Mononuclear cell (primary cell): ENCODE data around the gene GEMIN4. TPM values are rescaled to one million over a fixed set of nuclear protein-coding genes. Genes with fewer than 3 reads are reported as not detected.
A peak's percentile ranks its signal among the peaks of the same experiment; 100 is the strongest.
"Not testable (repeated sequence)": the region's sequence is repeated elsewhere in the genome, so short reads cannot be mapped to it uniquely, and the experiment has no call there.

Source experiments
- H3K27me3 ChIP-seq: 2 replicates; pipeline ENCODE4 v1.6.0; 2011; ENCODE audit warnings: low read length, control low read depth; ENCODE audit not compliant: insufficient read depth
- H3K4me1 ChIP-seq: 2 replicates; pipeline ENCODE4 v1.5.1; 2011; ENCODE audit warnings: mild to moderate bottlenecking, low read length, control low read depth; ENCODE audit not compliant: insufficient read depth
- H3K4me3 ChIP-seq: 2 replicates; pipeline ENCODE4 v1.5.1; 2011; ENCODE audit warnings: mild to moderate bottlenecking, low read length, moderate library complexity
- H3K9me3 ChIP-seq: 2 replicates; pipeline ENCODE4 v1.5.1; 2011; ENCODE audit warnings: low read depth, mild to moderate bottlenecking, control low read depth, low read length
- total RNA-seq: library from RNA; depleted of rRNA; stranded (reverse); fragments of >200 nt; gene quantifications from one replicate; pipeline ENCODE4 v1.2.3, GENCODE V29; 2012

The GEMIN4 gene
- total RNA-seq, 1 donor = 10.0 TPM

DNA sequence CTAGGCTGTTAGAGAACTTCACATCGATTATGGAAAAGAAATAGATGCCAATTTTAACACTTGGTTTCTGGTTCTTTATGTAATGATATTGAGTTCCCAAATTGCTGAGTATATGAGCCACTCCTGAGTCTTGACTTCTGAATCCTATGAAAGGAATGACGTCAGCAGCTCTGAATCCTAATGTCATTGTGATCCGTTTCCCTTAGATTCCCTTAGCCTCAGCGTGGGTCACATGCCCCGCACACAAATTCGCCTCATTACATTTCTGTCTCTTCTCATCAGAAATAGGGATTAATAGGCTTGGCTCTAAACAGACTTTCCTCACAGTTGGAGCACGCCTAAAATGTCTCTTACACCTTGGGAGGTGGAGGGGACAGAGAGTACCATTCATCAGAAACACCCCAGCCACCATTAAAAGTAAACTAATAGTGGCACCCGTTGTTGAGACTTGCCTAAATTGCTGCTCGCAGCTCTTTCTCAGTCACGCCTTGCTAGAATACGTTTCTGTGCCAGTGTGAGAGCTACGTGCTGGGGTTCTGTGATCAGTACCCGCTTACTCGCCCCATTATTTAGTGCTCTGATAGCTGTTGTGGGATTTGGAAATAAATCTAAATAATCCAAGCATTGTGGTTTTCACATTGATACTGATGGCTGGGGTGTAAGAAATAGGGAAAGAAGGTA lies 37.2 kb upstream of the GEMIN4 start:
- Histone ChIP-seq H3K4me1 (no peaks in the 10 kb centered on the region), H3K27me3 (no peaks in the 10 kb centered on the region), H3K4me3 (no peak overlapping the region)

DNA sequence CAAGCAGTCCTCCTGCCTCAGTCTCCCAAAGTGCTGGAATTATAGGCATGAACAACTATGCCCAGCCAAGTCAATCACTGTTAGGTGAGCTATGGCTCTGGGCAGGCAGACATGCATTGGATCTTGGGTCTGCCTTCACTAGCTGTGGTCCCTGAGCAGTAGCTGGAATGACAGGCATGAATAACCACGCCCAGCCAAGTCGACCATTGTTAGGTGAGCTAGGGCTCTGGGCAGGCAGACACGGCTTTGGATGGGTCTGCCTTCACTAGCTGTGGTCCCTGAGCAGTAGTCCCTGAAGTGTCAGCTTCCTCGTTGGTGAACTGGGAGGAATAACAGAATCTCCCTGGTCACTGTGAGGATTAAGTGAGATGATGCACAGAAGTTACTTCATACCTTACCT lies 36.5 kb upstream of the GEMIN4 start:
- peaks cover under 1% of the 10 kb centered on the region for H3K4me1 ChIP-seq
- no peaks in the 10 kb centered on the region for H3K9me3 ChIP-seq
- H3K27me3 ChIP-seq = no peaks in the 10 kb centered on the region
- H3K4me3 ChIP-seq = no peak overlapping the region

More for the DNA sequence above, 37.2 kb upstream of the GEMIN4 start:
- no peaks in the 10 kb centered on the region for H3K9me3 ChIP-seq

DNA sequence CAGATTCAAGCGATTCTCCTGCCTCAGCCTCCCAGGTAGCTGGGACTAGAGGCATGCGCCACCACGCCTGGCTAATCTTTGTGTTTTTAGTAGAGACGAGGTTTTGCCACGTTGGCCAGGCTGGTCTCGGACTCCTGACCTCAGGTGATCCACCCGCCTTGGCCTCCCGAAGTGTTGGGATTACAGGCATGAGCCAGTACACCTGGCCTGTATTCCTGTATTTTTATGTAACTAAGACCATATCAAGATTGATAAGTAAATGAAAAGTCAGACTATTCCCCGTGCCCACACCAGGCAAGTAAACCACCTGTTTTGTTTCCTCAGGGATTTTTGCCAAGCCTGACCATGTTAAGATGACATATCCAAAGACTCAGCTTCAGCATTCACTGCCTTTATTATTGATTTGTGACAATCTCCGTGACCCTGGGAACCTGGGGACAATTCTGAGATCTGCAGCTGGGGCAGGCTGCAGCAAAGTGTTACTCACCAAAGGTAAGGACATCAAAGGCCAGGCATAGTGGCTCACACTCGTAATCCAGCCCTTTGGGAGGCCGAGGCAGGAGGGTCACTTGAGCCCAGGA lies 35.7 kb upstream of the GEMIN4 start:
- no peak overlapping the region for H3K4me3 ChIP-seq
- H3K27me3 ChIP-seq = no peaks in the 10 kb centered on the region
- no peaks in the 10 kb centered on the region for H3K9me3 ChIP-seq
- H3K4me1 ChIP-seq = peaks cover 9% of the 10 kb centered on the region

DNA sequence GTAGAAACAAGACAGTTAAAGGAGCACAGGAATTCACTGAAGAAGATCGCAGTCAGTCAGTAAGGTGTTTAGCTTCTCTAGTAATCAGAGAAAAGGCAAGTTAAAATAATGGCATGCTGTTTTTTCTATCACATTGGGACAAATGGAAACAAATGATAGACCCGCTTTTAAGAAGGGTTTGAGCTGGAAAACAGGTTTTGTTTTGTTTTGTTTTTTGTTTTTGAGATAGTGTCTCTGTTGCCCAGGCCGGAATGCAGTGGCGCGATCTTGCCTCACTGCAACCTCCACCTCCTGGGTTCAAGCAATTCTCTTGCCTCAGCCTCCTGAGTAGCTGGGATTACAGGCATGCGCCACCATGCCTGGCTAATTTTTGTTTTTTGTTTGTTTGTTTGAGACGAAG lies 33.8 kb upstream of the GEMIN4 start:
- not testable (repeated sequence) for H3K9me3 ChIP-seq, H3K4me3 ChIP-seq, H3K27me3 ChIP-seq
- peaks cover 17% of the 10 kb centered on the region for H3K4me1 ChIP-seq

DNA sequence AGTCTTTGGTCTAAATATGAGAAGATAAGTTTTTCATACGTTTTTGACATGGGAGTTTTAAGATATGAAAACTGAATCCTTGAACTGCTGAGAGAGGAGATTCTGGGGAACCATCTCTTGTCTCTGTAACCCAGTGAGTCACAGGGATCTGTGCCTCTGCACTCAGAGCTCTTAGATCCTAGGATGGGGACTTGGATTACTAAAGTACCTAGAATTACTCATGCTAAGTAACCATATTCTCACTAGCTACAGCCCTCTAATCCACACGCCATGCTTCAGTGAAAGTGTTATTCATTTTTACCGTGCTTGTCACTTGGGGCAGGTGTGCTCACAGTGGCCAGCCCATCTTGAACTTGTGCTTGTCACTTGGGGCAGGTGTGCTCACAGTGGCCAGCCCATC lies 32.1 kb upstream of the GEMIN4 start:
- H3K4me3 ChIP-seq = no peak overlapping the region
- no peaks in the 10 kb centered on the region for H3K9me3 ChIP-seq
- no peaks in the 10 kb centered on the region for H3K27me3 ChIP-seq
- H3K4me1 ChIP-seq = peaks cover 19% of the 10 kb centered on the region

DNA sequence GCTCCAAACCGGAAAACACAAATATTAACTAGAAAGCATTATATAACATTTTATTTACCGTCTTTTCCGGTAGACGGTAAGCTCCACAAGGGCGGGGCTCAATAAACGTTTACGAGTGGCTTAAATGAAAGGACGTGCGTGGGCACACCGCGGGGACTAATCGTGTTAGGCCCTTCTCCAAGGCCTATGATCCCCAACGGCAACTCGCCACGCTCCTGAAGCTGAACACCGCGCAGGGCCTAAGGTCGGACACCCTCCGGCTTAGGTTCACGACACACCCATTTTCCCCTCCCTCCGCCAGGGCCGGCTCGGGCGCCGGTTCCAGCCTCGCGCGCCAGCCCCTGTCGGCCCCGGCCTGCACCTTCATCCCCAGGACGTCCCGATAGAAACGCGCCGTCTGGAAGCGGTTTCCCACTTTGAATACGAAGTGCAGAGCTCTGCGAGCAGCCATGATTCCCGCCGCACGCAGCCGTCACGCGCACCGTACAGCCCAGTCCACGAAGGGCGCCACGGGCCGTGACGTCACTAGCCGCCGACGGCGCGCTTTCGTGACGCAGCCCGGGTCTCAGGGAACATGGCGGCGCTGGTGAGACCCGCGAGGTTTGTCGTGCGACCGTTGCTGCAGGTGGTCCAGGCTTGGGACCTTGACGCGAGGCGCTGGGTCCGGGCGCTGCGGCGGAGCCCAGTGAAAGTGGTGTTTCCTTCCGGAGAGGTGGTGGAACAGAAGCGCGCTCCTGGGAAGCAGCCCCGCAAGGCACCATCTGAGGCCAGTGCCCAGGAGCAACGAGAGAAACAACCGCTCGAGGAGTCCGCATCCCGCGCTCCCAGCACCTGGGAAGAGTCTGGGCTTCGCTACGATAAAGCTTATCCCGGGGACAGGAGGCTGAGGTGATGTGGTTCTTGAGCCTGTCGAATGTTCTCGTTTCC lies 30.0 kb upstream of the GEMIN4 start, which contains the start of the genes GLOD4 and MRM3:
GLOD4 (minus strand) TSS at position 476 of the 927 bp plus-strand sequence; CDS start at position 451, 25 bp downstream.
MRM3 (plus strand) TSS at position 549 of the 927 bp plus-strand sequence; CDS start at position 575, 26 bp downstream.
- H3K4me1 ChIP-seq = peaks cover 19% of the 10 kb centered on the region
- H3K4me3 ChIP-seq = peak within 1 kb of the TSS; percentile 74
- H3K27me3 ChIP-seq = no peaks in the 10 kb centered on the region
- no peaks in the 10 kb centered on the region for H3K9me3 ChIP-seq

DNA sequence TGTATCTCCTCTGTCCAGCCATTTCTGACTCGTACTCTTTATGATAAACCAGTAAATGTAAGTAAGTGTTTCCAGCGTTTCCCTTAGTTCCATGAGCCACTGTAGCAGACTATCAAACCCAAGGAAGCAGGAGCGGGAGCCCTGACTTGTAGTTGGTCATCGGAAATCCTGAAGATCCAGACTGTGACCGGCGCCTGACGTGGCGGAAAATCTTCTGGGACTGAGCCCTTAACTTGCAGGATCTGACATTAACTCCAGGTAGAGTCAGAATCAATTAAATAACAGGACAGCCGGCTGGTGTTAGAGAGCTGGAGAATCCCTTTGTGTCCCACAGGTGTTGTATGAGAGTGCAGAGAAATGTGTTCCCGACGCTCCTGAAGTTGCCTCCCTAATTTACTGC lies 26.0 kb upstream of the GEMIN4 start:
- Histone ChIP-seq H3K4me1 (peaks cover 14% of the 10 kb centered on the region), H3K27me3 (no peaks in the 10 kb centered on the region), H3K9me3 (no peaks in the 10 kb centered on the region), H3K4me3 (no peak overlapping the region)

DNA sequence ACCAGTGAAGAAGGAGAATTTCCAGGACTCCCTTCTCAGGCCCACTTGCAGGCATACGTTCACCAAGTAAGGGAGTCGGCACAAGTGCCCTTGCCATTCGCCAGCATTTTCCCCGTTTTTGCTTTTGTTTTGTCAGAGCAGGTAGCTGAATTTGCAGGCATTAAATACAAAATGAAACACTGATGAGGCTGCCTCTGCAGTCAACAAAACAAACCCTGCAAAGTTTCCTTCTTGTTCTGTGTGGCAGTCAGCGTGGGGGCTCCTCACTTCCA lies 22.2 kb upstream of the GEMIN4 start:
- H3K27me3 ChIP-seq = no peaks in the 10 kb centered on the region
- H3K4me1 ChIP-seq = no peaks in the 10 kb centered on the region
- H3K9me3 ChIP-seq = no peaks in the 10 kb centered on the region
- no peak overlapping the region for H3K4me3 ChIP-seq

DNA sequence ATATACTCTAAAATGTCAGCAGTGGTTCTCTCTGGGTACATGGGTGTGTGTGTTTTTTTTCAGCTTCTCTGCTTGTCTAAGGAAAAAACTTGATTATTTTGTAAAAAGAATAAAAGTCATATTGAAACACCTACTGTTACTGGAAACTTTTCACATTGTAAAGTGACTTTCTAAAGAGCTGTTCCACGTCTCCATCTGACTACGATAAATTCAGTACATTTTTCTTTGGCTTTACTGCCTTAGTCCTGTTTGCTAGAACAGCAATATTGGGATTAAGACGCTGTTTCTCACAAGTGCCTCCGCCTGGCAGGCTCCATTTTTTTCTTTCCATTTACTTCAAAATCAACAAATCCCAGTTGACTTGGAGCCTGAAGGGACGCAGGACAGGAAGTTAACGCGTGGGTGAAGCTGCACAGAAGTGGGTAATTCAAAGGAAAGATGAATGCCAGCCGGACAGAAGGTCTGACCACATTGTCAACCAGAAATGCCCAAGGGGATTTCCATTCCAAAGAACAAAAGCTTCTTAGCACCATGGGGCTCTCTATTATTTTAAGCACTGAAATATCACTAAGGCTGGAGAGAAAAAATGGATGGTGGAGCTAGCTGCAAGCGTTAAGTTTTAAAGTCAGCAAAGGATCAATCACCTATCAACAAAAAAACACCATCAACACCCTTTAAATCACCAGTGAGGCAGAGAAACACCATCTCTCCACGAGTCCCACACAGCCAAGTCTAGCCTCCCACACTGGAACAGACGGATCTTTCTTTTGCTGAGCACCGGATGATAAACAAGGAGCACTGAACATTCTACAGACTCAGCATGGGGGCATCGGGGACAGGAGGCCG lies 21.6 kb upstream of the GEMIN4 start:
- Histone ChIP-seq H3K4me3 (no peak overlapping the region), H3K9me3 (no peaks in the 10 kb centered on the region), H3K27me3 (no peaks in the 10 kb centered on the region), H3K4me1 (no peaks in the 10 kb centered on the region)

DNA sequence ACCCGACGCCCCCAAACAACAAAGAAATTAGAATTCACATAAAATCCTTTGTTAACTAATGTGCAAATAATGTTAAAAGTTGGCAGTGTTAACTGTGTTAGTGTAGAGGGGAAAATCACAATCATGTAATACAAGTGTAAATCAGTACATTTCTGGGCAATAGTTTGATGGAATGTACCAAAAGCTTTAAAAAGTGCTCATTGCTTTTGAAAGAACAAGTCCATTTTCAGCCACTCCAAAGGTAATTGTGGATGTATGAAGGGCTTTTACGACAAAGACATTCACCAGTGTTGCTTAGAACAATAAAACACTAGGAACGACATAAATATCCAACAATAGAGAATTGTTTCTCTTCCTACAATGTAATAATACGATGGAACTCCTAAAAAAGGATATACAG lies 21.0 kb upstream of the GEMIN4 start:
- Histone ChIP-seq H3K4me3 (no peak overlapping the region), H3K27me3 (no peaks in the 10 kb centered on the region), H3K4me1 (no peaks in the 10 kb centered on the region), H3K9me3 (no peaks in the 10 kb centered on the region)

DNA sequence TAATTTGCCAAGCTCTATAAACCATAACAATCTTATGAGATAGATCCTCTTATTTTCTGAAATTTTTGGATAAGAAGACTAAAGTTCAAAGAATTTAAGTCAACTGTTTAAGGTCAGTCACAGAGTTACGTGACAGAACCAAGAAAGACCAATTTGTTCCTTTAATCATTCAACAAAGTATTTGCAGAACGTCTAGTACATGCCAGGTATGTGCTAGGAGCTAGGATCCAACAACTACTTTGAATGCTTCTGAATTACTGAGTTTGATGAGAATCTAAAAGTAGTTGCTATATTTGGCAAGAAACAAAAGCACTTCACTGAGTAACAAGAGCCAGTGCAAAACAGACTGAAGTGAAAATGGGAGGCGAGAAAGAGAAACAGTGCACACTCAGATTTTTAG lies 15.0 kb upstream of the GEMIN4 start:
- Histone ChIP-seq H3K4me3 (no peak overlapping the region), H3K9me3 (no peaks in the 10 kb centered on the region), H3K4me1 (no peaks in the 10 kb centered on the region), H3K27me3 (no peaks in the 10 kb centered on the region)

DNA sequence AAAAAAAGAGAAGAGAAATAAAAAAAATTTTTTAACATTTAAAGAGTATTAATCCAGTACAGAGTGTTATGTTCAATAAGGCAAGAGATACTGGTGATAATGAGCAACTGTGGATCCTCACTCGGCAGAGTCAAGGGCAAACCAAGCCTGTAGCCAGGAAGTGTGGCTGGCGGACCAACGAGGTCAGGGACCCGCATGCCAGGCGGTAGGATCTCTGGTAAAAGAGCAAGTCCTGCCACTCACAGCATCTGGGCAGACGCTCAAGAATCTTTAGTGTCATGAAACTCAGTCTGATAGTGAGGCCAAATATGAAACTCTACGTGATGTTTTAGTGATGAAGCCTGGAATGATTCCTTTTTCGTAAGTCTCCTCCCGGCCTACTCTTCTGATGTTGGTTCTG lies 8.3 kb upstream of the GEMIN4 start:
- no peak overlapping the region for H3K4me3 ChIP-seq
- no peaks in the 10 kb centered on the region for H3K27me3 ChIP-seq
- H3K9me3 ChIP-seq = no peaks in the 10 kb centered on the region
- no peaks in the 10 kb centered on the region for H3K4me1 ChIP-seq

DNA sequence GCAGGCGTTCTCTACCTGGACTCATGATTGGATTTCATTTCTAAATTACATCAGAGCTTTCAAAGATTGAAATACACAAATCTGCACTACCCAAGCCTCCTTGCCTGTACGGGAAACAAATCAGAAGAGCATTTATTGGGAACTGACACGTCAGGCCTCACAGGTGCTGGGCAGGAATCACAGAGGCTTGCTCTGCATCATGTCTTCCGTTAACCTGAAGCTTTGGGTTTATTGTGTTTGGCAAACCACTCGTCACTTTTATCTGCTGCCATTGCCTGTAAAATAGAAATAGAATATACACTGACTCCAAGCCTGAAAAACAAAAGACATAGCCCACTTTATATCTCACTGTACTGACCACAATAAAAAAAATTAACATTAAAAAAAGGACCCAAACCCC lies 7.9 kb upstream of the GEMIN4 start:
- Histone ChIP-seq H3K27me3 (no peaks in the 10 kb centered on the region), H3K4me1 (no peaks in the 10 kb centered on the region), H3K4me3 (no peak overlapping the region), H3K9me3 (no peaks in the 10 kb centered on the region)

DNA sequence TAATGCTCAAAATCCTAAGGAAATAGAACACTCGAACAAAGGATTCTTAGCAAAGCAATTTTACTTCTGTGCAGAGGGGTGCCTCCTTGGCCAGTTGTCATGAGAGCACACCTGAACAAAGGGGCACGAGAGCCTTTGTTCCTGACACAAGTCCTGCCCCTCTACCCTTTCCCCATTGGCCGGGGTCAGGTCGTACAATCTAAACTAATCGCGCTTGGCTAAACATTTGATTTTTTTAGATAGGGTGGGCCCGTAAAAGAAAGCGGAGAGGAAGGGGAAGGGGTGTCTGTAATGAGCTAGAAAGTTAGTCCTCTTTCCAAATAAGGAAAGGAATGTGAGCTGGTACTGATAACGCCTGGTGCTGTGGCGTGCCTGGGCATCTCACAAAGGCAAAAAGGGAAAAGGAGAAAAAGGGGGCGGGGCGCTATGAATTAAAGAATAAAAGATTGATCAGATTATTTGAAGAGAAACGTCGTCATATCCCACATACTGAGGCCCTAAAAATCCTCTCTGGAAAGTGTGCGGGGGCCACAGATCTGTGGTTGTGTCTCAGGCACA lies 4.0 kb upstream of the GEMIN4 start:
- H3K4me3 ChIP-seq = not testable (repeated sequence)

More for the DNA sequence above, 4.0 kb upstream of the GEMIN4 start:
- H3K9me3 ChIP-seq, H3K27me3 ChIP-seq: not testable (repeated sequence)
- H3K4me1 ChIP-seq = peaks cover 12% of the 10 kb centered on the region
